SKM-1 (cell line): ENCODE results near the gene NUBPL.

Experiments
- DNase-seq: peaks from one replicate; lab custom pipeline; 2025; ENCODE audit not compliant: unreplicated experiment; lab: John Stamatoyannopoulos, UW

Gene NUBPL

GRCh38 chr14:31902945-31903646, 341.9 kb downstream of the NUBPL start:
- DNase-seq = no peak

GRCh38 chr14:31909977-31910376, 348.8 kb downstream of the NUBPL start:
- no peak for DNase-seq
